GM12874 (cell line): Measurements from ENCODE around the gene GOPC.

Experiments
- TF ChIP-seq, protein P1 (sequence below): IDR thresholded peaks from 2 replicates; pipeline ENCODE4 v1.5.1; 2011; ENCODE audit warnings: low read depth, mild to moderate bottlenecking, control low read depth, low read length, moderate library complexity; ENCODE audit not compliant: insufficient read depth

Gene GOPC

DNA sequence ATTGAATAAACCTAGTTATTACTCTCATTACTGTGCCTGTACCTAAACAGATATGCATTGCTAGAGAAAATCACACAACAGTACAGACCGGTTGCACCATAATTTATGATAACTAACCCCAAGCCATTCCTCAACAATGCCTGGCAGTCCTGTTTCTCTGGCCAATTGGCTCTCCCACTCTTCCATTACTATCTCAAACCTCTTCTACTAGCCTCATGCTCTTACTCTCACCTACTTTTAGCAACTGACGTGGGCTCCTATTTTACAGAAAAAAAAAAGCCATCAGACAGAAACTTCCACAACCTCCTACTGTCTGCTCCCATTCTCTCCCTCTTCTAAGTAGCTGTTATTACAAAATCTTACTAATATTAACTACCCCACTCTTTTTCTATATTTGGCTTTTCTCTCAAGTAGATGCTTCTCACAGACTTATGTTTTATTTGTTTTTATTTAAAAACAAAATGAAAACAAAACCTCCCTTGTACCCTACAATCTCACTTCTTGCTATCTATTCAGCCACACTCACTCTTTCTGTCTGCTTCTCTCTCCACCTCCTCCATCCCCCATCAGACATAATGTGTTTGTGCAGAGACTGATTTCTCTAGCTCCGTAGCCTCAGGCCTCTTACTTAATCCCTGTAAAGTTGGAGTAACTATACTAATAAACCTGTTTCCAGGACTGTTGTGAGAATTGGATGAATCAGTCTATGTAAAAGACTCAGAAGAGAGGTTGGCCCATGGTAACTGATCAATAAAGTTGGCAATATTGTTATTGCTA lies 9.1 kb downstream of the GOPC start:
- TF ChIP-seq, protein P1, sequence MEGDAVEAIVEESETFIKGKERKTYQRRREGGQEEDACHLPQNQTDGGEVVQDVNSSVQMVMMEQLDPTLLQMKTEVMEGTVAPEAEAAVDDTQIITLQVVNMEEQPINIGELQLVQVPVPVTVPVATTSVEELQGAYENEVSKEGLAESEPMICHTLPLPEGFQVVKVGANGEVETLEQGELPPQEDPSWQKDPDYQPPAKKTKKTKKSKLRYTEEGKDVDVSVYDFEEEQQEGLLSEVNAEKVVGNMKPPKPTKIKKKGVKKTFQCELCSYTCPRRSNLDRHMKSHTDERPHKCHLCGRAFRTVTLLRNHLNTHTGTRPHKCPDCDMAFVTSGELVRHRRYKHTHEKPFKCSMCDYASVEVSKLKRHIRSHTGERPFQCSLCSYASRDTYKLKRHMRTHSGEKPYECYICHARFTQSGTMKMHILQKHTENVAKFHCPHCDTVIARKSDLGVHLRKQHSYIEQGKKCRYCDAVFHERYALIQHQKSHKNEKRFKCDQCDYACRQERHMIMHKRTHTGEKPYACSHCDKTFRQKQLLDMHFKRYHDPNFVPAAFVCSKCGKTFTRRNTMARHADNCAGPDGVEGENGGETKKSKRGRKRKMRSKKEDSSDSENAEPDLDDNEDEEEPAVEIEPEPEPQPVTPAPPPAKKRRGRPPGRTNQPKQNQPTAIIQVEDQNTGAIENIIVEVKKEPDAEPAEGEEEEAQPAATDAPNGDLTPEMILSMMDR = no peak

DNA sequence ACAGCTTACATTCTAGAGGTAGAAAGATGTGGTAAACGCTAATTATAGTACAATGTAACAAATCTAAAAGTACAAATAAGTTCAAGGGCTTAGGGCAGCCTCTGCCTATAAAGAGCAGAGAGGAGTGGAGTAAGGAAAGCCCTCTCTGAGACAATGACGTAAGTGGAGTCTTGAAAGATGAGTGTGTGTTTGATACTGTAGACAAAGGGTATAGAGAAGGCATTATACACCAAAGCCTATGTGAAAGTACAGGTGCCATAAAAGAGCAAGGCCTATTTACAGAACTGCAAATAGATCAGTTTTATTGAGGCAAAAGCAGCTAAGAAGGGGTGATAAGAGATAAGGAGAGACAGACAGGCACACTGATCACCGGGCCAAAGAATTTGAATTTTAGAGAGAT lies 10.9 kb downstream of the GOPC start:
- TF ChIP-seq, protein P1 = no peak

DNA sequence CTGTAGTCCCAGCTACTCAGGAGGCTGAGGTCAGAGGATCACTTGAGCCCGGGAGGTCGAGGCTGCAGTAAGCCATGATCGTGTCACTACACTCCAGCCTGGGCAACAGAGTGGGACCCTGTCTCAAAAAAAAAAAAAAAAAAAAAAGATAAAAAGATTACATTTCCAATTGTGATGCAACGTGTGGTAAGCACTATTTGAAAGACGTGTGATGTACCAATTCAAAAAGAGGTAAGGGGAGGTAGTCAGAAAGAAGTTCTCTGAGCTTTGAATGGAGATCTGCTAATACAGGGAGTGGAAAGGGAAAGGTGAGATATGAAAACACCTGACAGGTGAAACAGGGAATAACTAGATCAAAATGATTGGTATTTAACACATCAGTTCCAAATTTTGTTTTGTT lies 11.9 kb downstream of the GOPC start:
- TF ChIP-seq, protein P1 = no peak

DNA sequence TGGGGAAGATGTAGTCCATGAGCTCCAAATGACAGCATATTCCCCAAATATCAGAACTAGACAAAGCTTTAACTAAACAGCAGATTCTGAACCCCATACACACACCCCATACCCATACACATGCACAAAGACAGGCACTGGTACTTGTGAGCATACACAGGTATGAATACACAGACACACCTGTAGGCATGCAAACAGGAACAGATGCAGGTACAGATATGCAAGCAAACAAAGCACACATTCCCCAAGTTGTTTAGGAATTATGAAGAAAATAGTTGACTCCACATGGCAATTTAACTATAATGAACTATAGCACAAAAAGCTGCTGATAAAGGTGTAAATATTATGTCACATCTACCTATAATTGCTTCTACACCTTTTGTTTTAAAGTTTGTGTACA lies 16.7 kb downstream of the GOPC start:
- TF ChIP-seq, protein P1 = no peak

DNA sequence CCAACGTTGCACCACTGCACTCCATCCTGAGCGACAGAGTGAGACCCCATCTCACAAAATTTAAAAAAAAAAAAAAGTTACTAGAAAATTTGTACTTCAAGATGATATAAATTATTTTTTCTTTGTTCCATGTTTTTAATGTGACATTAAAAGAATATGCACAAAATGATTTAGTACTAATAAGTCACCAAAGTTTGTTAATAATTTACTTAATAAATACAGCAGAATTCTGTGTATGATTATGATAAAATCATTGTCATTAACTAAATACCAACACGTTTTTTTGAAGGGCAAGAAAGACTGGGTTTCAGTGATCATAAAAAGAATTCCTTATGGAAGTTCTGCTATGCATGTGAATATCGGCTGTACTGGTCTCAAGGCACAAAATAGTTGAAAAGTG lies 28.1 kb downstream of the GOPC start:
- TF ChIP-seq, protein P1 = no peak

DNA sequence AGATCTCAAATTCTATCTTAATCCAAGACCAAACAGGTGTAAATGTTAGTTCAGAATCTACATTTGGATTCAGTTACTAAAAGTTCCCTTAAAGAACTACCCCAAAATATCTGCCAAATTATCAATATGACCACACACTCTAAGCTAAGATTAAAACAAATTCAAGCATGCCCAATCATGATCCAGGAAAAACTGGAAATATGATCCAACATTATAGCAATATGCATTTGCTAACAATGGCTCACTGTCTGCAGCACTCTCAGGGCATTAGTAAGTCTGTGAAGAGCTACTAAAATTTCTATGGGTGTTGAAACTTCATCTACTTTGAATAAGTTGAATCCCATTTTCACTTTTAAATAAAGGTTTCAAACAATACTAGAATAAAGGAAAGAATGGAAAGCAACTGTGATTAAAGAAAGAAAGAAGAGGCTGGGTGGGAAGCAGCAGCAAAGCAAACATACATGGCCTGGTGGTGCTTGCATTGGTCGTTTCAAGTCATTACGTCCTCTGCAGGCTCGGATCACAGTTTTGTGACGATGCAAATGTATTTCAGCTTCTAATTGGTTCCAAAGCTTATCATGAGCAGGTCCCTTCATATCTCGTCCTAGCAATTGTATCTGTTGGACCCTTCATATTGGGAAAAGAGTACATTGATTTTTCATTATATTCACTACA lies 29.2 kb downstream of the GOPC start:
- TF ChIP-seq, protein P1 = no peak

DNA sequence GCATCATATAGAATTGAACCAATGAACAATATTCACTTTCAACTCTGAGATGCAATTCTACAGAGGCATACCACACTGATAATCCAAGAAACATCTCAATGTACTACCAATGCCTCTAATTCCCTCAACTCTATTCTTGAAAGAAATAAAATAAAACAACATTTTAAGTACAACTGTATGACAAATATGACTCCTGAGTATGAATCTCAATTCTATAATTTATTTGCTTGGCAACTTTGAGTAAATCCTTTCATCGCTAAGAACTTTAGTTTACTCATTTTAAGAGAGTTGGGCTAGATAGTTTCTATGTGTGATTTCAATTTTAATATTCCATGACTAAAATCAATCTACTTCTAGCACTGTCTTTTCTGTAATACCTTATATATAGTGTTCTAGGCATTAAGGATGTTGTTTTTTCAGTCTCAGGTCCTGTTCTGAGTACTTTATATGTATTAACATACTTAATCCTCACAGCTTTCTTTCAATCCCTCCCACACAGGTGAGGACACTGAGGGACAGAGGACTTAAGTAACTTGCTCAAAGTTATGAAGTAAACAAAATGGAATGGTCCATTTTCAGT lies 33.4 kb downstream of the GOPC start:
- TF ChIP-seq, protein P1 = no peak
